GM12865 (cell line): ENCODE measurements around the gene CRYBA4.
"Not testable (repeated sequence)": the region's sequence is repeated elsewhere in the genome, so short reads cannot be mapped to it uniquely, and the experiment has no call there.

ENCODE experiments used
- DNase-seq: peaks from one replicate; pipeline ENCODE4 v3.0.0; 2010; ENCODE audit warnings: low read depth
- H3K4me3 ChIP-seq: 2 replicates; pipeline ENCODE4 v1.5.1; 2011; ENCODE audit warnings: mild to moderate bottlenecking, low read depth, low read length, control low read depth
- TF ChIP-seq, protein P1 (sequence below): IDR thresholded peaks from 2 replicates; pipeline ENCODE4 v1.5.1; 2011; ENCODE audit warnings: low read length, control low read depth, low read depth, inconsistent platforms; ENCODE audit not compliant: insufficient read depth; ENCODE audit errors: missing control alignments

Gene CRYBA4

DNA sequence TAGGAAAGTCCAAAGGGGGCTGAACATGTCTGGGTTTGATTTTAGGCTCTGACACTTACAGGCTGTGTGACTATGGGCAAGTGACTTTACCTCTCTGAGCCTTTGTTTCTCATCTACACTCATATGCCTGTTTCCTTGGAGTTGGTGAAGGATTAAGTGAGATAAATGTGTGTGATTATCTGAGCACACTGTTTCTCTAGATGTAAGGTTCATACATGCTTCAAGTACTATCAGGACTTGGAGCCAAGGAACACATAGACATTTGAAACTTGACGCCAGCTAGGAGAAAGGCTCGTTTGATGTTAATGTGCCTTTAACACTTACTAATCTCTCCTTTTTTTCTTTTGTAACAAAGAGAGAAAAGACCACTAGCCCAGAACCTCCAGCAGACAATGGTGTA, 13.6 kb upstream of the CRYBA4 start:
- TF ChIP-seq, protein P1, sequence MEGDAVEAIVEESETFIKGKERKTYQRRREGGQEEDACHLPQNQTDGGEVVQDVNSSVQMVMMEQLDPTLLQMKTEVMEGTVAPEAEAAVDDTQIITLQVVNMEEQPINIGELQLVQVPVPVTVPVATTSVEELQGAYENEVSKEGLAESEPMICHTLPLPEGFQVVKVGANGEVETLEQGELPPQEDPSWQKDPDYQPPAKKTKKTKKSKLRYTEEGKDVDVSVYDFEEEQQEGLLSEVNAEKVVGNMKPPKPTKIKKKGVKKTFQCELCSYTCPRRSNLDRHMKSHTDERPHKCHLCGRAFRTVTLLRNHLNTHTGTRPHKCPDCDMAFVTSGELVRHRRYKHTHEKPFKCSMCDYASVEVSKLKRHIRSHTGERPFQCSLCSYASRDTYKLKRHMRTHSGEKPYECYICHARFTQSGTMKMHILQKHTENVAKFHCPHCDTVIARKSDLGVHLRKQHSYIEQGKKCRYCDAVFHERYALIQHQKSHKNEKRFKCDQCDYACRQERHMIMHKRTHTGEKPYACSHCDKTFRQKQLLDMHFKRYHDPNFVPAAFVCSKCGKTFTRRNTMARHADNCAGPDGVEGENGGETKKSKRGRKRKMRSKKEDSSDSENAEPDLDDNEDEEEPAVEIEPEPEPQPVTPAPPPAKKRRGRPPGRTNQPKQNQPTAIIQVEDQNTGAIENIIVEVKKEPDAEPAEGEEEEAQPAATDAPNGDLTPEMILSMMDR: no peak
- H3K4me3 ChIP-seq: no peak overlapping the region
- no peak for DNase-seq

DNA sequence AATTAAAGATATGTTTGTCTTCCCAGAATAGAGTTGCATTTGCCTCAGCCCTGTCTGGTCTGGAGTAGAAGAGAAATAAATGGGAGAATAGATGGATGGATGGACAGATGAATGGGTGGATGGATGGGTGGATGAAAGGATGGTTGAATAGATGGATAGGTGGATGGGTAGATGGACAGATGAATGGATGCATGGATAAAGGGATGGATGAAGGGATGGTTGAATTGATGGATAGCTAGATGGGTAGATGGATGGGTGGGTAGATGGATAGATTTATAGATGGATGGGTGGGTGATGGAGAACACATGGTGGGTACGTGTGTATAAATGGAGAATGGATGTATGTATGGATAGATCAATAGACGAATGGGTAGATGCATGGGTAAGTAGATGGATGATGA, 12.5 kb upstream of the CRYBA4 start:
- no peak overlapping the region for H3K4me3 ChIP-seq
- TF ChIP-seq, protein P1: no peak
- DNase-seq: no peak

DNA sequence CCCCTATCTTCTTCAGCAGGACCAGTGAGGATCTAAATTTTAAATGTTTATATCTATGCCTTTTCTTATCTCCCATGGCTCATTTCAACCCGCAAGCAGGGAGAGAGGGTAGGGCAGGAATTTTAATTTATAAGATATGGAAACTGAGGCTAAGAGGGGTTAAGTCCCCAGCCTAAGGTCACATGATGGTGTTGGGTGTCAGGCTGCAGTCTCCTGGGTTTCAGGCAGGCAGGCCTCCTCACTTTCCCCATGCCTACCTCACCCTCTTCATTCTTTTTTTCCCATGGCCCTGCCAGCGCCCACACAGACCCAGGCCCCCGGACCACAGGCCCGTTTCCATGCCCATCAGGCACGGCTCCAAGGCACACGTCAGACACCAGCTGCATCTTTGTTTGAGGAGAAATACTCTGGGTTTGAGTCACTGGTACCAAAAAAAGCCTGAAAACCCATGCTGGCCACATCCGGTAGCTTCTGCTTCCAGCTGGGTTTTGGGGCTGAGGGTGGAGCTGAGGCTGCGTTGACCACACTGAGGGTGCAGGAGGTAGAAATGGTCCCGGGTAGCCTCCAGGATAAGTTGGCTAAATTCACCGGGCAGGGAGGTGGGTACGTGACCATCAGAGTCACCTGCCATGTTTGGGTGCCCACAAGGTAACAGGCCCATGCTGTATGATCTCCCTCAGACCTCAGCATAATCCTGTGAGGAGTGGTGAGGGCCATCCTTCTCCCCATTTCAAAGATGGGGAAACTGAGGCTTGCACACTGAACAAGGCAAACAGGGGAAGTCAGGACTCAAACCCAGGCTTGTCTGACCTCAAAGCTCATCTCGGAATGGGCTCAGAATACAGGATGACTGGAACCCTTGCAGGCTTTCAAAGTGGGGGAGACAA, 11.4 kb upstream of the CRYBA4 start:
- TF ChIP-seq, protein P1: no peak
- H3K4me3 ChIP-seq: peak overlapping the region; percentile 21
- DNase-seq: peak; percentile 95

DNA sequence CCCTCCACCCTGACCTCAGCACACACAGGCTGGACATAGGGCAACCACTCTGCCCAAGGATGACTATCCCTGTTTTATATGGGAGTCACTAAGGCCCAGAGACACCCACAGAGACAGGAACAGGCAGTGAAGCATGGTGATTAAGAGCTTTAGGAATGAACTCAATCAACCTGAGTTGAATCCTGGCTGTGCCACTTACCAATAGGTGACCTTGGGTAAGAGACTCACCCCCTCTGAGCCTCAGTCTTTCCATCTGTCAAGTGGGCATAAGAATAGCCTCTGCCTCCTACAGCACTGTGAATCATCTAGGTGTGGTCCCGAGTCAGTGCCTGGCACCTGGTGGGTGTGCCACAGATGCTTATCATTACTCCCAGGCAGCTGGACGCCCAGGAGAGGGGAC, 10.8 kb upstream of the CRYBA4 start:
- peak; percentile 35 for DNase-seq
- no peak overlapping the region for H3K4me3 ChIP-seq
- TF ChIP-seq, protein P1: no peak

DNA sequence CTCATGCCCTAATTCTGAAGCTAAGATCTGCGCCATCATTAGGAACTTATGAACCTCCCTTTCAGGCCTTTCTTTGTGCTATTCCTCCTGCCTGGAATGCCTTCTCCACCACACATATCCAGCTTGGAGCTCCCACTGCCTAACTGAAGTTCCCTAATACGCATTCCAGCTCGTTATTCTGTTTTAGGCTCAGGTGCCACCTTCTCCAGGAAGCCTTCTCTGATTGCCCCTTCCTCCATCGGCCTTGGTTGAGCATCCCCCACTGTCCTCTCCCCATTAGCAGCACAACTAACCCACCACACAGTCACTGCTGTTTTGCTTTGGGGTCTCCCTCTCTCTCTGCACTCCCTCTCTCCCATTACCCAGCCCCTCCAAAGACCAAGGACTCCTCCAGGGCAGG, 9.1 kb upstream of the CRYBA4 start:
- no peak overlapping the region for H3K4me3 ChIP-seq
- TF ChIP-seq, protein P1: no peak
- DNase-seq: no peak

DNA sequence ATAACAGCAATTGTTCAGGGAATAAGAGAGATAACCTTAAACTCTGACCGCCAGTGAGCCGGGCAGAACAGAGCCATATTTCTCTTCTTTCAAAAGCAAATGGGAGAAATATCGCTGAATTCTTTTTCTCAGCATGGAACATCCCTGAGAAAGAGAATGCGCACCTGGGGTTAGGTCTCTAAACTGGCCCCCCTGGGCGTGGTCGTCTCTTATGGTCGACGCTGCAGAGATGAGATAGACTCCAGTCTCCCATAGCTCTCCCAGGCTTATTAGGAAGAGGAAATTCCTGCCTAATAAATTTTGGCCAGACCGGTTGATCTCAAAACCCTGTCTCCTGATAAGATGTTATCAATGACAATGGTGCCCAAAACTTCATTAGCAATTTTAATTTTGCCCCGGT, 8.0 kb upstream of the CRYBA4 start:
- H3K4me3 ChIP-seq, DNase-seq: not testable (repeated sequence)

DNA sequence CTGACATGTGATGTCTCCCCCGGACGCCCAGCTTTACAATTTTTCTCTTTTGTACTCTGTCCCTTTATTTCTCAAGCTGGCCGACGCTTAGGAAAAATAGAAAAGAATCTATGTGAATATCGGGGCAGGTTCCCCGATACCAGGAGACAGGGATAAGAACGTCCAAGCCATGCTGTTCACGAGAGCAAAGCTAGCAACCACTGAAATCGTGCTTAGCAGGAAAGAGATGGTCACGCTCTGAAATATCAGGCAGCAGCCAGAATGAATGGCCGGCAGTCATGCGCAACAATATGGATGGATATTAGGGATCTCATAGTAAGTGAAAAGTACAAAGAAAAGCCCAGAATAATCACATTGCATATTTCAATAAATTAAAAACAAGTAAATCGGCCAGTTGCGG, 7.4 kb upstream of the CRYBA4 start:
- no peak overlapping the region for H3K4me3 ChIP-seq
- no peak for DNase-seq
- TF ChIP-seq, protein P1: no peak
